ENCODE results near the gene LRRC28. TPM values are rescaled to one million over a fixed set of nuclear protein-coding genes. Genes with fewer than 3 reads are reported as not detected.
A peak's percentile ranks its signal among the peaks of the same experiment; 100 is the strongest.

Gene LRRC28
- total and polyA plus RNA-seq, 2 donors (not counting 1 experiment from before 2014, with no cell fraction given): 13.3 to 31.8 TPM

DNA sequence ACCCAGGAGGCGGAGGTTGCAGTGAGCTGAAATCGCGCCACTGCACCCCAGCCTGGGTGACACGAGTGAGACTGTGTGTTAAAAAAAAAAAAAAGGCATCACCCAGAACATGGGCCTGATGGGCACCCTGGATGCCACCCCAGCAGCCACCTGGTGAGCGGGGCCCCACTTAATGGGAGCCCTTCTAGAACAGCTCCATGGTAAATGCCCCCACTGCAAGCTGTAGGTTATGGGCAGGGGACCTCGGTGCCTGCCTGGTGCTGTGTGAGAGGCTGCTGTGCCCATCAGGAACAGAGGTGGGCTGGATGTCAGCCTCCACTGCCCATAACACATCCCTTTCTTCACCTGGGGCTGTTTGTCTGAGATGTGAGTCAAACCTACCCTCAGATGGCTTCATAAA is 158.3 kb downstream of the LRRC28 start:
- no peak for DNase-seq
- H3K79me2 ChIP-seq (ENCODE audit: control insufficient read depth, insufficient read depth, low read length): no peaks in the 10 kb centered on the region
- no peak overlapping the region for H3K27ac Mint-ChIP-seq
- ChIA-PET POLR2A (interaction anchor here (0.7 kb wide), 2 partner anchors 24 to 124 kb away, joined by 4 read pairs; no protein-coding TSS in a partner anchor), CTCF (interaction anchor here (0.7 to 4.7 kb wide), 9 partner anchors 9 to 343 kb away, joined by 3 to 44 read pairs (median 4); no protein-coding TSS in a partner anchor)
- intact Hi-C loops (cut with micrococcal nuclease): loop anchor here (1.0 to 10.0 kb wide), 2 partner anchors 65 to 295 kb away; no protein-coding TSS in a partner anchor
- H3K9ac ChIP-seq (ENCODE audit: low read length): no peak overlapping the region
- no peak for TF ChIP-seq EZH2 (IDR thresholded peaks at IDR 0.05; ENCODE audit: borderline replicate concordance, insufficient read depth, low read depth, low read length, poor library complexity, severe bottlenecking)
- TF ChIP-seq, protein P1, sequence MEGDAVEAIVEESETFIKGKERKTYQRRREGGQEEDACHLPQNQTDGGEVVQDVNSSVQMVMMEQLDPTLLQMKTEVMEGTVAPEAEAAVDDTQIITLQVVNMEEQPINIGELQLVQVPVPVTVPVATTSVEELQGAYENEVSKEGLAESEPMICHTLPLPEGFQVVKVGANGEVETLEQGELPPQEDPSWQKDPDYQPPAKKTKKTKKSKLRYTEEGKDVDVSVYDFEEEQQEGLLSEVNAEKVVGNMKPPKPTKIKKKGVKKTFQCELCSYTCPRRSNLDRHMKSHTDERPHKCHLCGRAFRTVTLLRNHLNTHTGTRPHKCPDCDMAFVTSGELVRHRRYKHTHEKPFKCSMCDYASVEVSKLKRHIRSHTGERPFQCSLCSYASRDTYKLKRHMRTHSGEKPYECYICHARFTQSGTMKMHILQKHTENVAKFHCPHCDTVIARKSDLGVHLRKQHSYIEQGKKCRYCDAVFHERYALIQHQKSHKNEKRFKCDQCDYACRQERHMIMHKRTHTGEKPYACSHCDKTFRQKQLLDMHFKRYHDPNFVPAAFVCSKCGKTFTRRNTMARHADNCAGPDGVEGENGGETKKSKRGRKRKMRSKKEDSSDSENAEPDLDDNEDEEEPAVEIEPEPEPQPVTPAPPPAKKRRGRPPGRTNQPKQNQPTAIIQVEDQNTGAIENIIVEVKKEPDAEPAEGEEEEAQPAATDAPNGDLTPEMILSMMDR (IDR thresholded peaks at IDR 0.05): no peak
- H3K27me3 Mint-ChIP-seq: no peaks in the 10 kb centered on the region
- no peak overlapping the region for H3K4me3 Mint-ChIP-seq
- H3K4me1 Mint-ChIP-seq: peaks cover 3% of the 10 kb centered on the region
- no peak overlapping the region for H3K4me2 ChIP-seq (replicated peaks; ENCODE audit: low read depth, low read length, poor library complexity, severe bottlenecking)
- peaks cover 0 to 5% of the 10 kb centered on the region in 2 donors for H3K4me1 ChIP-seq (ENCODE audit: control insufficient read depth in 2 of 2, insufficient read depth in 2 of 2, low read length in 2 of 2)
- H3K27ac ChIP-seq (ENCODE audit: low read length in 2 of 2): no peak overlapping the region
- WGBS (ENCODE audit: insufficient coverage): 95% methylated on average over 5 of the region's 6 CpGs
- no peak overlapping the region for H2AFZ ChIP-seq (ENCODE audit: insufficient read depth, low read depth, low read length, poor library complexity, severe bottlenecking)
- no peaks in the 10 kb centered on the region for H3K36me3 ChIP-seq (replicated peaks in 1 of 2; ENCODE audit: control extremely low read depth in 1 of 2, control insufficient read depth in 1 of 2, extremely low read depth in 1 of 2, insufficient read depth in 2 of 2, low read length in 1 of 2)
- no peaks in the 10 kb centered on the region for H3K9me3 ChIP-seq (ENCODE audit: control extremely low read depth in 1 of 3, control insufficient read depth in 2 of 3, insufficient read depth in 1 of 3, low read length in 2 of 3)
- no peaks in the 10 kb centered on the region for H3K27me3 ChIP-seq (replicated peaks in 1 of 4; ENCODE audit: control extremely low read depth in 1 of 4, control insufficient read depth in 3 of 4, insufficient read depth in 4 of 4, low read length in 3 of 4)
- H4K20me1 ChIP-seq (ENCODE audit: control insufficient read depth, insufficient read depth, low read length, poor library complexity, severe bottlenecking): no peaks in the 10 kb centered on the region
- H3K9me3 Mint-ChIP-seq (ENCODE audit: insufficient read depth): no peaks in the 10 kb centered on the region
- no peak for ATAC-seq (ENCODE audit: low read depth)
- H3K4me3 ChIP-seq (ENCODE audit: control extremely low read depth in 1 of 5, extremely low read depth in 1 of 5, insufficient read depth in 1 of 5, low read depth in 2 of 5, low read length in 4 of 5): no peak overlapping the region

DNA sequence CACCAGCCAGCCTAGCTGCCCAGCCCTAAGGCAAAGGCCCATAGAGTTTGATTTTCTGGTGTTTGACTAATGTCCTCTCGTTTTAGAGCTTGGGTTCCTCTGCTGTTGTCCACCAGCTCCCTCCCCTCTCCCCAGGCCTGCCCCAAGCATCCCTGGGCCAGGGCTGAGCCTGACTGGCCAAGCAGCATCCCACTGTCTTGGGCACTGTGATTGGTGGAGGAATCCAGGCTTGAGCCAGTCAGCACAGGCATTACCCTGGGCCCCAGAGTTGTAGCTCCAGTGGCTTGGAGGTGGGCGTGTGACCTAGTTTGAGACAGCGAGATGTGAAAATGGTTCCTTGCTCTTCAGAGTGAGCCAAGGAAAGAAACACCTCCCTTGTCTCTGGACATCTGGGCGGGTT is 159.2 kb downstream of the LRRC28 start:
- no peaks in the 10 kb centered on the region for H3K27me3 Mint-ChIP-seq
- Histone ChIP-seq H3K4me1 (ENCODE audit: control insufficient read depth in 2 of 2, insufficient read depth in 2 of 2, low read length in 2 of 2) (peaks cover 0 to 5% of the 10 kb centered on the region in 2 donors), H3K27ac (ENCODE audit: low read length in 2 of 2) (no peak overlapping the region), H3K27me3 (replicated peaks in 1 of 4; ENCODE audit: control extremely low read depth in 1 of 4, control insufficient read depth in 3 of 4, insufficient read depth in 4 of 4, low read length in 3 of 4) (no peaks in the 10 kb centered on the region), H3K4me2 (replicated peaks; ENCODE audit: low read depth, low read length, poor library complexity, severe bottlenecking) (no peak overlapping the region), H2AFZ (ENCODE audit: insufficient read depth, low read depth, low read length, poor library complexity, severe bottlenecking) (no peak overlapping the region), H3K79me2 (ENCODE audit: control insufficient read depth, insufficient read depth, low read length) (no peaks in the 10 kb centered on the region), H4K20me1 (ENCODE audit: control insufficient read depth, insufficient read depth, low read length, poor library complexity, severe bottlenecking) (no peaks in the 10 kb centered on the region), H3K4me3 (ENCODE audit: control extremely low read depth in 1 of 5, extremely low read depth in 1 of 5, insufficient read depth in 1 of 5, low read depth in 2 of 5, low read length in 4 of 5) (no peak overlapping the region), H3K9ac (ENCODE audit: low read length) (no peak overlapping the region), H3K36me3 (replicated peaks in 1 of 2; ENCODE audit: control extremely low read depth in 1 of 2, control insufficient read depth in 1 of 2, extremely low read depth in 1 of 2, insufficient read depth in 2 of 2, low read length in 1 of 2) (no peaks in the 10 kb centered on the region), H3K9me3 (ENCODE audit: control extremely low read depth in 1 of 3, control insufficient read depth in 2 of 3, insufficient read depth in 1 of 3, low read length in 2 of 3) (no peaks in the 10 kb centered on the region)
- H3K9me3 Mint-ChIP-seq (ENCODE audit: insufficient read depth): no peaks in the 10 kb centered on the region
- no peak for ATAC-seq (ENCODE audit: low read depth)
- H3K4me1 Mint-ChIP-seq: peaks cover 3% of the 10 kb centered on the region
- 92% methylated on average over 4 of the region's 4 CpGs for WGBS (ENCODE audit: insufficient coverage)
- no peak overlapping the region for H3K4me3 Mint-ChIP-seq
- ChIA-PET POLR2A (interaction anchor here (0.6 kb wide), 1 partner anchor 13 kb away, joined by 3 read pairs; no protein-coding TSS in a partner anchor), CTCF (interaction anchor here (1.0 to 4.7 kb wide), 3 partner anchors 9 to 294 kb away, joined by 4 to 44 read pairs (median 4); partner anchors contain the start of gene MEF2A)
- TF ChIP-seq EZH2 (IDR thresholded peaks at IDR 0.05; ENCODE audit: borderline replicate concordance, insufficient read depth, low read depth, low read length, poor library complexity, severe bottlenecking): no peak
- TF ChIP-seq, protein P1 (IDR thresholded peaks at IDR 0.05): no peak
- peak overlapping the region; percentile 65 for H3K27ac Mint-ChIP-seq
- no peak for DNase-seq
- intact Hi-C loops (cut with micrococcal nuclease): no loop called here
